Activated CD8-positive, alpha-beta T cell treated with anti-CD3 and anti-CD28 coated beads, Interleukin-2, amount 10 ng/mL, durations not matched to agents 7 days and 5 days (primary cell): ENCODE data around the gene CREB3. TPM values are rescaled to one million over a fixed set of nuclear protein-coding genes. Genes with fewer than 3 reads are reported as not detected.

Source experiments
- ATAC-seq: fragments of 150-1000 bp; cut with Tn5 transposase; one replicate; pipeline ENCODE4 v1.10.0; 2021; ENCODE audit warnings: moderate library complexity
- CTCF ChIA-PET: fragments of 350-600 bp; sonication (Branson Sonifier 250); formaldehyde crosslinking; loops from one replicate; lab custom pipeline; 2021; ENCODE audit warnings: antibody characterized with exemption; lab: Charles Lee
- POLR2A ChIA-PET: fragments of 350-600 bp; sonication (Branson Sonifier 250); formaldehyde crosslinking; loops from one replicate; lab custom pipeline; 2021; ENCODE audit warnings: antibody characterized with exemption; lab: Charles Lee
- DNase-seq: peaks from one replicate; pipeline ENCODE4 v3.0.0-alpha.2; 2020
- H3K27ac Mint-ChIP-seq: one replicate; pipeline ENCODE4 v1.8.0; 2021; ENCODE audit warnings: mild to moderate bottlenecking, mixed read lengths
- H3K27me3 Mint-ChIP-seq: one replicate; pipeline ENCODE4 v1.8.0; 2021; ENCODE audit warnings: low read depth, mixed read lengths
- H3K36me3 Mint-ChIP-seq: one replicate; pipeline ENCODE4 v1.8.0; 2021; ENCODE audit warnings: low read depth, mixed read lengths
- H3K4me1 Mint-ChIP-seq: one replicate; pipeline ENCODE4 v1.8.0; 2021; ENCODE audit warnings: low read depth, mixed read lengths
- H3K4me3 Mint-ChIP-seq: one replicate; pipeline ENCODE4 v1.8.0; 2021; ENCODE audit warnings: mild to moderate bottlenecking, mixed read lengths
- H3K9me3 Mint-ChIP-seq: one replicate; pipeline ENCODE4 v1.8.0; 2022; ENCODE audit warnings: mixed read lengths; ENCODE audit not compliant: insufficient read depth
- total RNA-seq, 2 experiments: library from RNA; stranded (reverse); gene quantifications; one replicate each; pipeline ENCODE4 v1.2.3, GENCODE V29; 2021

Gene CREB3
- total RNA-seq, 2 experiments from 2014 or later: 21.6 to 21.7 TPM

DNA sequence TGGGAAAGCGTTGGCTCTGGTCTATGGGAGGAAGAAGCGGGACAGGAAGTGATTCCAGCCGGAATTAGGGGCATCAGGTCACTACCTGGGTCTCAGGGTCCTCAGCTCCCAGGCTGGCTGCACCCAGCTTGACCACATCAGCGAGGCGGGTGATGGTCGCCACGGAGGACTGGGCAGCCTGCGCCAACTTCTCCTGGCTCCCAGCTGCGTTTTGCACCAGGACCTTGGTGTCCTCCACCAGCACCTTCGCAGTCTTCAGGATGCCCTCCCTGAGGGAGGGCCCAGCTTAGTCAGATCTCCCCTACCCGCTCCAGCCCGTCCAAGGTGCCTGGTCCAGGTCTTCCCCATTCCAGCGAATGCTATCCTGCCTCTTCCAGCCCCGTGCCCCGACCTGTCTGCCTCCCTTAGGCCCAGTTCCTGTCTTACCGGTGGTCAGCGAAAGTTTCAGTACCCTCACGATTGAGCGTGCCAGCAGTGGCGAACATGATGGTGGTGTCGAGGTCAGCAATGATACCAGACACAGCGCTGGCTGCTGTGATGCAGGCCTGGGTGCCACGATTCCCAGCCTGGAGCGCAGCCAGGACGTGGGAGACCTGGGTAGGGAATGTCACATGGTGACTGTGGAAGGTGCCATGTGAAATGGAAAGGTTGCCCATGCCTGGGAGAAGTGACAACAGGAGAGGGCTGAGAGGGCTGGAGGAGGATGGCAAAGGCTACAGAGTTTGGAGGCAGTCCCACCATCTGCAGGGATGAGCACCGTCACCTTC is 28.4 kb upstream of the CREB3 start:
- POLR2A ChIA-PET: interaction anchor here (0.8 kb wide), 1 partner anchor 800 kb away, joined by 3 read pairs; no protein-coding TSS in a partner anchor
- CTCF ChIA-PET: interaction anchor here (1.2 to 5.2 kb wide), 2 partner anchors 8 to 46 kb away, joined by 3 to 39 read pairs; partner anchors contain the start of gene CCDC107
- ATAC-seq (no peak), DNase-seq (no peak)
- Mint-ChIP-seq H3K4me3 (no peak overlapping the region), H3K4me1 (no peaks in the 10 kb centered on the region), H3K36me3 (peaks cover 61% of the 10 kb centered on the region), H3K9me3 (no peaks in the 10 kb centered on the region), H3K27ac (no peak overlapping the region), H3K27me3 (no peaks in the 10 kb centered on the region)

DNA sequence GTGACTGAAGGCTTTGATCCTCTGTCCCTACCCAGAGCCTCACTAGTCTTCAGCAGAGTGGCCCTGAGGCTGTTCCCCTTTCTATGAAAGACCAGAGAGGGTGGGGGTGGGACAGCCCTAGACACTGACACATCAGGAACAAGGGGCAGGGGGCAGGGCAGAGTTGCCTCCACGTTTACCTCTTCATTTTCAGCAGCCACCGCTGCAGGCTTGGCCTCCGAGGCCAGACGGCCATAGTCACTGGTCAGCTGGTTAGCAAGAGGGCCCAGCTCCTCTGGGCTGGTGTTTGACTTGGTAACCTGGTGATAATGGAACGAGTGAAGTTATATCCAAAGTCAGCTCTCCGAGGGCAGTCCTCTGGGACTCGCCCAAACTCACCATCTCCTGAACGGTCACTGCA is 27.1 kb upstream of the CREB3 start:
- Mint-ChIP-seq H3K27ac (no peak overlapping the region), H3K4me1 (no peaks in the 10 kb centered on the region)
- POLR2A ChIA-PET: interaction anchor here (1.3 kb wide), 1 partner anchor 58 kb away, joined by 3 read pairs; no protein-coding TSS in a partner anchor

DNA sequence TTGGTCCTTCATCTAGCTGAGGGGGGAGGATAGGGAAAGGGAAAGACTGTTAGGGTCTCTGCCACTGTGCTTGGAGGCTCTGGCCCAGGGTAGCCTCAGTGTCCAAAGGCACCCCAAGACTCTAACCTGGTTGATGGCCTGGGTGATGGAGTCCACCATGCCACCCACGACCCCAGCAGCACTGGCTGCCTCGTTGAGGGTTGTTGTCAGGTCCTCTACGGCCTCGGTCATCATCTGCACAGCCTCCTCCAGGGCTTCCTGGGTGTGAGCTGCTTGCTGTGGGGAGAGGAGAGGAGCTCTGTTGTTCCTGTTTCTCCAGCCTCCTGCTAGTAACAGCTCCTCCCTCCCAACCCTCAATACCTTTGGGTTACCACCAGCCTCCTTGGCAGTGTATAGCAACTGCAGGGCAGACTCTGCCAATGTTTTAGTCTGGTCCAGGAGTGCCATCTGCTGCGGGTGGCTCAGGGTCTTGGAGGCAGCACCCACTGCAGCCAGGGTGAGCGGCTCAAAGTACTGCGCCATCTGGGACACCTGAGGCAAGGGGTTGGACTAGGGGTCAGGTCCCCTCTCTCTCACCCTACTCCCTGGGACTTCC is 26.5 kb upstream of the CREB3 start:
- Mint-ChIP-seq H3K4me1 (no peaks in the 10 kb centered on the region), H3K36me3 (peaks cover 73% of the 10 kb centered on the region), H3K4me3 (no peak overlapping the region), H3K9me3 (no peaks in the 10 kb centered on the region), H3K27me3 (no peaks in the 10 kb centered on the region), H3K27ac (no peak overlapping the region)
- ATAC-seq: no peak
- DNase-seq: no peak
- ChIA-PET POLR2A (interaction anchor here (1.3 kb wide), 1 partner anchor 59 kb away, joined by 3 read pairs; no protein-coding TSS in a partner anchor), CTCF (interaction anchor here (1.5 to 5.2 kb wide), 2 partner anchors 10 to 102 kb away, joined by 4 to 39 read pairs; no protein-coding TSS in a partner anchor)

More for the DNA sequence above, 27.1 kb upstream of the CREB3 start:
- CTCF ChIA-PET: interaction anchor here (1.5 to 5.2 kb wide), 2 partner anchors 10 to 102 kb away, joined by 4 to 39 read pairs; no protein-coding TSS in a partner anchor
- DNase-seq (no peak), ATAC-seq (no peak)
- Mint-ChIP-seq H3K9me3 (no peaks in the 10 kb centered on the region), H3K4me3 (no peak overlapping the region), H3K36me3 (peaks cover 67% of the 10 kb centered on the region), H3K27me3 (no peaks in the 10 kb centered on the region)

DNA sequence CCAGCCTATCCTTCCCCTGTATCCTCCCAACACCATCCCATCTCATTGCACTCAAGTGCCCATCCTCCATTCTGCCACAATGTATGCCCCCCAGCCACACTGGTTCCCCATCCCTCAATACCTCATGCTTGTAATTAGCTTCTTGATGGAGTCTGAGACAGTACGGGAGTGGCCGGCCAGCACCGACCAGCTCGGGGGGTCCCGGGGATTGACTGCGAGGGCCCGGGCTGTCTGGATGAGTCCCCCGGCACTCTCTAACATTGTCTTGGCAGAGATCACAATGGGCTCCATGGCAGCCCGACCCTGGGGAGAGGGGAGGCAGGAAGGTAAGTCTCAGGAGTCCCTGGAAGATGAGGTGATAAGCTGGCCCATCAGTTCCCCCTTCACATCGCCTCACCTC is 25.5 kb upstream of the CREB3 start:
- Mint-ChIP-seq H3K27ac (peak overlapping the region; percentile 10), H3K27me3 (no peaks in the 10 kb centered on the region), H3K4me1 (no peaks in the 10 kb centered on the region), H3K4me3 (no peak overlapping the region), H3K9me3 (no peaks in the 10 kb centered on the region), H3K36me3 (peaks cover 82% of the 10 kb centered on the region)
- no peak for DNase-seq
- CTCF ChIA-PET: interaction anchor here (1.5 to 5.2 kb wide), 2 partner anchors 11 to 103 kb away, joined by 4 to 39 read pairs; no protein-coding TSS in a partner anchor
- no peak for ATAC-seq
- POLR2A ChIA-PET: no interaction called here

DNA sequence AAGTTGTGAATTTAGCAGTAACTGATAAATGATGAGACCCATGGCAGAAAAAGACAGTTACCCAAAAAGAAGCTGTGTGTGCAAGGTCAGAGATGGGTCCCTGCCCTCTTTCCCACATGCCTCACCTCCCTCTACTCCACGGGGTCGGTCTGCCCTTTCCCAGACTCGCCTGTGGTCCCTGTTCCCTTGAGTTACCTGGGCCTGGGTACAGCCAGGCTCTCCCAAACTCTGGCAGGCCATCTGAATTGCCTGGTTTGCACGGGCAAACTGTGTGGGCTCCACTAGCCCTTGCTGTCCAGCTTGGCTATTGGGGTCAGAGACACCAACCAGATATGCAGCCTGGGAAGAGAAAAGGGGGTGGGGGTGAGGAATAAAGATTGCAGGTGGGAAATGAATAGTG is 24.3 kb upstream of the CREB3 start:
- ATAC-seq: no peak
- POLR2A ChIA-PET: no interaction called here
- H3K9me3 Mint-ChIP-seq: no peaks in the 10 kb centered on the region
- no peaks in the 10 kb centered on the region for H3K27me3 Mint-ChIP-seq
- no peak overlapping the region for H3K4me3 Mint-ChIP-seq
- H3K36me3 Mint-ChIP-seq: peaks cover 85% of the 10 kb centered on the region
- no peak overlapping the region for H3K27ac Mint-ChIP-seq
- CTCF ChIA-PET: interaction anchor here (1.4 to 5.2 kb wide), 2 partner anchors 12 to 21 kb away, joined by 3 to 39 read pairs; no protein-coding TSS in a partner anchor
- DNase-seq: no peak
- H3K4me1 Mint-ChIP-seq: no peaks in the 10 kb centered on the region

DNA sequence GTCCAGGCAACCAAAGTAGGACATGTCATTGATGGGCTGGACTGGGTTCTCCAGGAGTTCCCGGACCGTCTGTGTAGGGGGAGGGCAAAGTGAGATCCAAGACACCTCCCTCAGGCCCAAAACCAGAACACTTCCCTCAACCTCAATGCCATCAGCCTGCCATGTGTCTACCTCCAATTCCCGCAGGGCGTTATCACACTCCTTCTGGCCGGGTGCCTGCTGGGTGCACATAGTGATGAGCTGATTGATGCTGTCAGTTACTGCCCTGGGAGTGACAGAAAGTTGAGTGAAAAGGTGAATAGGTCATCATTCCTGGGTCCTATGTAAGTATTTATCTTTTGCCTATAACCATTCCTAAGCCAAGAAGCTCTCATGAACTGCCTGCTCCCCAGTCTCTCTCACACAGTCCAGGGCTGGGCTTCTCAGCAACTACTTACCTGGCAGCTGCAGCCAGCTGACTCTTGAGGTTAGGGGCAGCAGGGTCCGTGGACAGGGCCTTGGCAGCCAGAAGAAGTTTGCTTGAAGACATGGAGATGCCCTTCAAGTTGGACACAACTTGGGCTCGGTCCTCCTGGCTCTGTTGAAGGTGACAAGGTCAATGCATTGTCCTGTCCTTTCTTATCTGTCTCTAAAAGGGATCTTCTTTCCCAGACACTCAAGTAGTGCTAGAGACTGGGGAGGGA is 21.5 kb upstream of the CREB3 start:
- Mint-ChIP-seq H3K27ac (no peak overlapping the region), H3K9me3 (no peaks in the 10 kb centered on the region), H3K4me1 (no peaks in the 10 kb centered on the region), H3K27me3 (no peaks in the 10 kb centered on the region), H3K36me3 (peaks cover 84% of the 10 kb centered on the region), H3K4me3 (no peak overlapping the region)
- DNase-seq: no peak
- CTCF ChIA-PET: interaction anchor here (1.0 to 23.9 kb wide), 2 partner anchors 15 to 94 kb away, joined by 3 to 209 read pairs; no protein-coding TSS in a partner anchor
- POLR2A ChIA-PET: no interaction called here
- ATAC-seq: no peak

DNA sequence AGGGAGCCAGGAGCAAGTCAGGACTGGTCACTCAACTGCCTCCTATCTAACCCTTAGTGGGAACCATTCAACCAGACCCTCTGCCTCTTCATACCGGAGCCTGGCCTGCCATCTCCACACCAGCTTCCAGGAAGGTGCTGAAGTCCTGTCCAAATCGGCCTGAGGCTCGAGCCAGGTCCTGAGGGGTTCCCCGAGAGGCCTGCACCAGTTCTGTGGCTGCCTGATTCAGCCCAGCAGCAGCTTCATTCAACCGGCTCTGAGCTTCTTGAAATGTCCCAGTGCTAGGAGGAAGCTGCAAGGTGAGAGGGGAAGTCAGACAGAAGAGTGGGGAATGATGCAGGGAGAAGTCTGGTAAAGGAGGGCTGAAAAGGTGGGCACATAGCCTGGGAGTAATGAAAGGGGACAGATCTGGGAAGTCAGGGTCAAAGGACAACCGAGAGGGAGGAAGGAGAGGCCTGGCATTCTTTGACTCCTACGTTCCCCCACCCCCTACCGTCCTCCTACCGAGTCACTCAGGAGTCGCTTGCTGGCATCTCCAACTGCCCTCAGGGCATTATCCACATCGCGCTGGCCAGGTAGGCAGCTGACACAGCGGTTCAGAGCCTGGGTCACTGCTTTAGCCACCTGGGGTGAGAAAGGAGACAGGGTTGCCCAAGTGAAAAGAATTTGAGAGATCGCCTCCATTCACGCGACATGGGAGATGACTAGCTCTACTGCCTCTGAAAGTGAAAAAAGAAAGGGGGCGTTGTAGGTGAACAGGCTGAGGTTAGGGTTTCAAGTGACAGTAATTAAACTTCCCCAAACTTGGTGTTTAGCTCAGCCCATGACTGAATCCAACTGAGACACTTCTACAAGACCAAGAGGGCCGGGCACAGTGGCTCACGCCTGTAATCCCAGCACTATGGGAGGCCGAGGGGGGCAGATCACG is 20.7 kb upstream of the CREB3 start:
- POLR2A ChIA-PET: interaction anchor here (0.6 kb wide), 1 partner anchor 58 kb away, joined by 3 read pairs; no protein-coding TSS in a partner anchor
- Mint-ChIP-seq H3K36me3 (peaks cover 82% of the 10 kb centered on the region), H3K9me3 (no peaks in the 10 kb centered on the region), H3K4me1 (peaks cover 3% of the 10 kb centered on the region), H3K27ac (peak overlapping the region; percentile 45), H3K27me3 (no peaks in the 10 kb centered on the region), H3K4me3 (no peak overlapping the region)
- ATAC-seq (no peak), DNase-seq (no peak)
- CTCF ChIA-PET: interaction anchor here (1.2 to 23.9 kb wide), 3 partner anchors 16 to 53 kb away, joined by 3 to 209 read pairs (median 16); no protein-coding TSS in a partner anchor

DNA sequence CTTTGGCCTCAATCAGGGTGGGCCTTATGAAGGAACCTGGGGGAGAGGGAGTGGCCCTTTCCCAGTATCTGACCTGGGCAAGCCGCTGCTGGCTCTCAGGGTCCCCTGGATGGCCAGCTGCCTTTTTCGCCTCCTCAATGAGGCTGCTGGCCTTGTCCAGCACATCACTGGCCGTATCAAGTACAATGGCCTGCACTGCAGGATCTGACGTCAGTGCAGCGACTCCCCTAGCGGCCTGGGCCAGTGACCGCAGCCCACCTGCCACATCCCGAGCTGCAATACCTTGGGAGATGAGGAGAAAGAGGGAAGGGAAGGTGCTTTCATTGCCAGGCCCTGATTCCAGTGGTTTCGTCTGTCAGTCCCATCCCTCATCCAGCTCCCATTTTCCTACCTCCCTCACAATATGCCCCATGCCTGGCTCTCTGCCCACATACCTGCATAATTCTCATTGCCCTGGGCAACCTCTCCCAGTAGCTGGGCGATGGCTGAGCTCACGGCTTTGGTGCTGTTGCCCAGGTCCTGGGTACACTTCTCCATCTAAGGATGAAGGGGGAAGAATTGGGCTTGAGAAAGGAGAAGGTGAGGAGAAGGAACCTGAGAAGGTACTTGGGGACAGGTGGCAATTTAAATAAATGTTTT is 19.6 kb upstream of the CREB3 start:
- Mint-ChIP-seq H3K4me1 (peaks cover 3% of the 10 kb centered on the region), H3K27ac (no peak overlapping the region), H3K36me3 (peaks cover 82% of the 10 kb centered on the region), H3K9me3 (no peaks in the 10 kb centered on the region), H3K27me3 (no peaks in the 10 kb centered on the region), H3K4me3 (no peak overlapping the region)
- ATAC-seq (no peak), DNase-seq (no peak)
- POLR2A ChIA-PET: interaction anchor here (0.6 to 1.3 kb wide), 2 partner anchors 19 to 57 kb away, joined by 3 read pairs; partner anchors contain the start of gene CREB3
- CTCF ChIA-PET: interaction anchor here (1.0 to 23.9 kb wide), 4 partner anchors 15 to 54 kb away, joined by 3 to 209 read pairs (median 10); no protein-coding TSS in a partner anchor

DNA sequence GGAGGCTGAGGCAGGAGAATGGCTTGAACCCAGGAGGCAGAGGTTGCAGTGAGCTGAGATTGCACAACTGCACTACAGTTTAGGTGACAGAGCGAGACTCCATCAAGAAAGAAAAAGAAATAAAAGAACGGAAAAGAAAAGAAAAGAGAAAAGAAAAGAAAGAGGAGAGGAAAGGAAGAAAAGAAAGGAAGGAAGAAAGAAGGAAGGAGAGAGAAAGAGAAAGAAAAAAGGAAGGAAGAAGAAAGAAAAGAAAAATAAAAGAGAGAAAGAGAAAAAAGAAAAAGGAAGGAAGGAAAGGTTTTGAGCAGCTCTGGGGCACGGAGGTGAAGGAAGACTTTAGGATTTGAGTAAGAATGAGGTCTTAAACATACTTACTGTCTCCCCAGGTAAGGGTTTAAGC is 18.9 kb upstream of the CREB3 start:
- ATAC-seq: no peak
- no peaks in the 10 kb centered on the region for H3K27me3 Mint-ChIP-seq
- ChIA-PET POLR2A (interaction anchor here (1.3 kb wide), 1 partner anchor 19 kb away, joined by 3 read pairs; the partner anchor contains the start of gene CREB3), CTCF (interaction anchor here (1.0 to 23.9 kb wide), 4 partner anchors 14 to 96 kb away, joined by 3 to 209 read pairs (median 10); no protein-coding TSS in a partner anchor)
- H3K4me3 Mint-ChIP-seq: no peak overlapping the region
- no peaks in the 10 kb centered on the region for H3K9me3 Mint-ChIP-seq
- peaks cover 3% of the 10 kb centered on the region for H3K4me1 Mint-ChIP-seq
- DNase-seq: no peak
- peaks cover 82% of the 10 kb centered on the region for H3K36me3 Mint-ChIP-seq
- no peak overlapping the region for H3K27ac Mint-ChIP-seq

DNA sequence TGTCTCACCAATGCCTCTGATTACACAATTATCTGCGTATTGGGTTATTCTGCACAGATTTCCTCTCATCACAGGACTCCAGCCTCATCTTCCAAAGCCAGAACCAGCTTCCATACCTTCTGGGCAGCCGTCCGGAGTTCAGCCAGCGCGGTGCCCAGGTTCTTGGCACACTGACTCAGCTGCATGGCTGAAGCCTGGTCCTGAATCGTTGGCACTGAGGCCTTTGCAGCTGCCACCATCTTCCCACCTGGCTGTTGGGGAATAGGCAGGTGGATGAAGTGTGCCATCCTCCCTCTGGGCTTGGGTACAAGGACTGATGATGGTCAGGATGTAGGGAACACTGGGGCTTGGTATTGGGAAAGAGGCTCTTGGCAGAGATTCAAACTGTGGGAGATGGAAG is 18.3 kb upstream of the CREB3 start:
- Mint-ChIP-seq H3K4me3 (no peak overlapping the region), H3K36me3 (peaks cover 79% of the 10 kb centered on the region), H3K4me1 (peaks cover 3% of the 10 kb centered on the region), H3K27ac (no peak overlapping the region), H3K27me3 (no peaks in the 10 kb centered on the region), H3K9me3 (no peaks in the 10 kb centered on the region)
- ChIA-PET CTCF (interaction anchor here (1.0 to 23.9 kb wide), 4 partner anchors 13 to 97 kb away, joined by 3 to 209 read pairs (median 10); no protein-coding TSS in a partner anchor), POLR2A (interaction anchor here (1.7 kb wide), 1 partner anchor 12 kb away, joined by 6 read pairs; no protein-coding TSS in a partner anchor)
- ATAC-seq: no peak
- DNase-seq: no peak
